Measurements from ENCODE around the gene RUVBL2.
A peak's percentile ranks its signal among the peaks of the same experiment; 100 is the strongest.
"Not testable (repeated sequence)": the region's sequence is repeated elsewhere in the genome, so short reads cannot be mapped to it uniquely, and the experiment has no call there.

The RUVBL2 gene

GRCh38 chr19:49018388-49019241 is 24.9 kb downstream of the RUVBL2 start:
- DNase-seq (ENCODE audit: low read depth), result not testable (repeated sequence)

GRCh38 chr19:49019242-49019932 is 25.7 kb downstream of the RUVBL2 start:
- DNase-seq (ENCODE audit: low read depth), result peak; percentile 3

GRCh38 chr19:49020342-49020741 is 26.7 kb downstream of the RUVBL2 start:
- DNase-seq (ENCODE audit: low read depth), result no peak

GRCh38 chr19:49020931-49021895 is 27.5 kb downstream of the RUVBL2 start:
- DNase-seq (ENCODE audit: low read depth), result no peak

GRCh38 chr19:49022116-49022515 is 28.4 kb downstream of the RUVBL2 start:
- DNase-seq (ENCODE audit: low read depth), result no peak

GRCh38 chr19:49024233-49024632 is 30.5 kb downstream of the RUVBL2 start, which contains the start of gene CGB3:
Gene CGB3, minus strand, starts transcription at chr19:49024333. Its CDS starts 362 bp downstream, at chr19:49023971.
- DNase-seq (ENCODE audit: low read depth), result not testable (repeated sequence)

GRCh38 chr19:49025088-49025487 is 31.4 kb downstream of the RUVBL2 start:
- DNase-seq (ENCODE audit: low read depth), result not testable (repeated sequence)

GRCh38 chr19:49025599-49025998 is 31.9 kb downstream of the RUVBL2 start:
- DNase-seq (ENCODE audit: low read depth), result not testable (repeated sequence)

GRCh38 chr19:49028686-49029085 is 35.0 kb downstream of the RUVBL2 start:
- not testable (repeated sequence) for DNase-seq (ENCODE audit: low read depth)

GRCh38 chr19:49029749-49030148 is 36.1 kb downstream of the RUVBL2 start:
- DNase-seq (ENCODE audit: low read depth), result not testable (repeated sequence)

GRCh38 chr19:49030323-49030722 is 36.6 kb downstream of the RUVBL2 start:
- DNase-seq (ENCODE audit: low read depth), result not testable (repeated sequence)

- DNase-seq (ENCODE audit: low read depth), result not testable (repeated sequence)
Measured at GRCh38 chr19:49031642-49032301, 38.1 kb downstream of the RUVBL2 start, which contains the start of gene CGB2. Gene CGB2, plus strand, starts transcription at chr19:49031890. Its CDS starts 206 bp downstream, at chr19:49032096.

GRCh38 chr19:49036815-49037214 is 43.1 kb downstream of the RUVBL2 start, which contains the start of gene CGB1:
Gene CGB1, minus strand, starts transcription at chr19:49036895. Its CDS starts 184 bp downstream, at chr19:49036711.
- DNase-seq (ENCODE audit: low read depth), result not testable (repeated sequence)

- DNase-seq (ENCODE audit: low read depth), result not testable (repeated sequence)
Measured at GRCh38 chr19:49038111-49038510, 44.4 kb downstream of the RUVBL2 start.

GRCh38 chr19:49038557-49039276 is 45.0 kb downstream of the RUVBL2 start:
- DNase-seq (ENCODE audit: low read depth), result not testable (repeated sequence)

- DNase-seq (ENCODE audit: low read depth), result not testable (repeated sequence)
Measured at GRCh38 chr19:49039736-49040135, 46.0 kb downstream of the RUVBL2 start.

- DNase-seq (ENCODE audit: low read depth), result no peak
Measured at GRCh38 chr19:49042177-49042576, 48.5 kb downstream of the RUVBL2 start.

- not testable (repeated sequence) for DNase-seq (ENCODE audit: low read depth)
Measured at GRCh38 chr19:49042666-49043065, 49.0 kb downstream of the RUVBL2 start.

GRCh38 chr19:49043548-49043947 is 49.9 kb downstream of the RUVBL2 start, which contains the start of gene CGB5:
Gene CGB5, plus strand, starts transcription at chr19:49043848. Its CDS starts 362 bp downstream, at chr19:49044210.
- DNase-seq (ENCODE audit: low read depth), result not testable (repeated sequence)

- not testable (repeated sequence) for DNase-seq (ENCODE audit: low read depth)
Measured at GRCh38 chr19:49049011-49049410, 55.3 kb downstream of the RUVBL2 start, which contains the start of gene CGB8. Gene CGB8, minus strand, starts transcription at chr19:49049111. Its CDS starts 372 bp downstream, at chr19:49048739.
